ENCODE data around the gene TBC1D16.

TBC1D16 gene

DNA sequence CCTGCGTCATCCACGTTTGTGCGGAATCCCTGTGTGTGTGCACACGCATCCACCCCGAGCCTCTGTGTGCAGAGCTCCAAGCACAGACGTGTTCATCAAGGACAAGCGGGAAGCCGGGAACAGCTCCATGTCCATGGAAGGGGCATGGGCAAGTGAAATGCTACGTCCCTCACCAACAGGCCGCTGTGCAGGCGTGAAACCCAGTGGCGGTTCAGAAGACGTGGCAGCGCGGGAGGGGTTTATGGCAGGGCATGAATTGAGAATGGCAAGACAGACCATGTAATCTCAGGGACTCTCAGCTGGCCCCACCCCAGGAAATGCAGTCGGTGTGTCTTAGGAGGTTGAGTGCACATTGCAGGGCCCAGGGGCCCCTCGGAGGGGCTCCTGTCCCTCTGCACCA, 52.7 kb downstream of the TBC1D16 start:
- Histone ChIP-seq H3K27me3 (ENCODE audit: insufficient read depth, low read length, poor library complexity, severe bottlenecking) (no peaks in the 10 kb centered on the region), H3F3A (ENCODE audit: low read depth) (no peaks in the 10 kb centered on the region), H3K9me3 (ENCODE audit: insufficient read depth, low read depth, low read length) (no peaks in the 10 kb centered on the region), H3K4me2 (ENCODE audit: low read depth, low read length, poor library complexity, severe bottlenecking) (no peak overlapping the region), H4K20me1 (ENCODE audit: insufficient read depth, low read length, poor library complexity, severe bottlenecking) (no peaks in the 10 kb centered on the region), H2AFZ (ENCODE audit: low read length) (no peak overlapping the region), H3K9ac (ENCODE audit: low read depth, low read length, poor library complexity, severe bottlenecking) (no peak overlapping the region), H3K9me2 (replicated peaks; ENCODE audit: low read depth, low read length) (no peaks in the 10 kb centered on the region), H3K79me2 (ENCODE audit: insufficient read depth, low read length) (no peaks in the 10 kb centered on the region), H3K36me3 (ENCODE audit: insufficient read depth, low read length) (no peaks in the 10 kb centered on the region), H3K4me3 (ENCODE audit: low read length, poor library complexity, severe bottlenecking) (no peak overlapping the region), H3K4me1 (ENCODE audit: insufficient read depth, low read length, poor library complexity, severe bottlenecking) (no peaks in the 10 kb centered on the region)
- TF ChIP-seq, protein P1, sequence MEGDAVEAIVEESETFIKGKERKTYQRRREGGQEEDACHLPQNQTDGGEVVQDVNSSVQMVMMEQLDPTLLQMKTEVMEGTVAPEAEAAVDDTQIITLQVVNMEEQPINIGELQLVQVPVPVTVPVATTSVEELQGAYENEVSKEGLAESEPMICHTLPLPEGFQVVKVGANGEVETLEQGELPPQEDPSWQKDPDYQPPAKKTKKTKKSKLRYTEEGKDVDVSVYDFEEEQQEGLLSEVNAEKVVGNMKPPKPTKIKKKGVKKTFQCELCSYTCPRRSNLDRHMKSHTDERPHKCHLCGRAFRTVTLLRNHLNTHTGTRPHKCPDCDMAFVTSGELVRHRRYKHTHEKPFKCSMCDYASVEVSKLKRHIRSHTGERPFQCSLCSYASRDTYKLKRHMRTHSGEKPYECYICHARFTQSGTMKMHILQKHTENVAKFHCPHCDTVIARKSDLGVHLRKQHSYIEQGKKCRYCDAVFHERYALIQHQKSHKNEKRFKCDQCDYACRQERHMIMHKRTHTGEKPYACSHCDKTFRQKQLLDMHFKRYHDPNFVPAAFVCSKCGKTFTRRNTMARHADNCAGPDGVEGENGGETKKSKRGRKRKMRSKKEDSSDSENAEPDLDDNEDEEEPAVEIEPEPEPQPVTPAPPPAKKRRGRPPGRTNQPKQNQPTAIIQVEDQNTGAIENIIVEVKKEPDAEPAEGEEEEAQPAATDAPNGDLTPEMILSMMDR (conservative IDR thresholded peaks at IDR 0.05; ENCODE audit: low read length), result no peak
- no peak for TF ChIP-seq EZH2phosphoT487 (IDR thresholded peaks at IDR 0.05; ENCODE audit: borderline replicate concordance)

DNA sequence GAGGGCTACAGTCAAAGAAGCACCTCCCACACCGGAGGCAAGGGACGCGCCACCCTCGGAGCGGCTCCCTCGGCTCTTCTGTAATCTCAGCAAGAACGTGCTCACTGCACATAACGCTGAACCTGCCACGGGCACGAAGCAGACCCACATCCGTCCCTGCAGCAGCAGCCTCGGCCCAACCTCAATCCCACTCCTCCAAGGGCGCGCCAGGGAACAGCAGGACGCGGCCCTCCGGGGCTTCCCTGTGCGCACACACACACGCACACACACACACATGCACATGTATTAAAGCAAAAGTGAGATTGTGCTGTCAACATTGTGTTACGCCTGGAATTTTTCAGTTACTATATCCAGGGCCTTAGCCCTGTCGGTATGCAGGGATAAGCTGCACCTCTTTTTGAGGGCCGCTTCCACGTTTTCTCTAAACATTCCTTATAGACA, 54.0 kb downstream of the TBC1D16 start:
- no peak overlapping the region for H3K9ac ChIP-seq (ENCODE audit: low read depth, low read length, poor library complexity, severe bottlenecking)
- H3K9me2 ChIP-seq (replicated peaks; ENCODE audit: low read depth, low read length), result no peaks in the 10 kb centered on the region
- H3K4me2 ChIP-seq (ENCODE audit: low read depth, low read length, poor library complexity, severe bottlenecking), result no peak overlapping the region
- TF ChIP-seq, protein P1 (conservative IDR thresholded peaks at IDR 0.05; ENCODE audit: low read length), result no peak
- no peak for TF ChIP-seq EZH2phosphoT487 (IDR thresholded peaks at IDR 0.05; ENCODE audit: borderline replicate concordance)
- no peaks in the 10 kb centered on the region for H3K4me1 ChIP-seq (ENCODE audit: insufficient read depth, low read length, poor library complexity, severe bottlenecking)
- no peaks in the 10 kb centered on the region for H3K36me3 ChIP-seq (ENCODE audit: insufficient read depth, low read length)
- H4K20me1 ChIP-seq (ENCODE audit: insufficient read depth, low read length, poor library complexity, severe bottlenecking), result no peaks in the 10 kb centered on the region
- H2AFZ ChIP-seq (ENCODE audit: low read length), result no peak overlapping the region
- H3F3A ChIP-seq (ENCODE audit: low read depth), result no peaks in the 10 kb centered on the region
- no peaks in the 10 kb centered on the region for H3K27me3 ChIP-seq (ENCODE audit: insufficient read depth, low read length, poor library complexity, severe bottlenecking)
- H3K79me2 ChIP-seq (ENCODE audit: insufficient read depth, low read length), result no peaks in the 10 kb centered on the region
- H3K4me3 ChIP-seq (ENCODE audit: low read length, poor library complexity, severe bottlenecking), result no peak overlapping the region
- no peaks in the 10 kb centered on the region for H3K9me3 ChIP-seq (ENCODE audit: insufficient read depth, low read depth, low read length)

DNA sequence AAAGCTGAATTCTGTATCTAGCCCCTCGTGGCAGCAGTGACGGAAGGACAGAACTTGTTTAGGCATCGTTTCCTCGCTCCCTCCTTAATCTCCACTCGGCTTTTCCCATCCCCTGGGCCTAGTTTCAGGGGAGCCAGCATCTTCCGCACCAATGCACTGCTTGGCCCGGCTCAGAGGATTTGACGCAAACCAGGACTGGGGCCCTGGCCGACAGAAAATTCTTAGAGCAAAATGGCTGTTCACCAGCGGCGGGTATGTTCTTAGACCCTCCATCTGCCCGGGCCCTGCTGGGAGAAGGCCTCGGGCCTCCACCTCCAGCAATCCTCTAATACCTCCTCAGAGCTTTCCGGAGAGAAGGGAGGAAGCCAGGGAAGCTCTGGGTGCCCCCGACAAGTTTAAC, 54.6 kb downstream of the TBC1D16 start:
- Histone ChIP-seq H3K9ac (ENCODE audit: low read depth, low read length, poor library complexity, severe bottlenecking) (no peak overlapping the region), H3K79me2 (ENCODE audit: insufficient read depth, low read length) (no peaks in the 10 kb centered on the region), H3K9me3 (ENCODE audit: insufficient read depth, low read depth, low read length) (no peaks in the 10 kb centered on the region), H3K4me1 (ENCODE audit: insufficient read depth, low read length, poor library complexity, severe bottlenecking) (no peaks in the 10 kb centered on the region), H3K4me2 (ENCODE audit: low read depth, low read length, poor library complexity, severe bottlenecking) (no peak overlapping the region), H4K20me1 (ENCODE audit: insufficient read depth, low read length, poor library complexity, severe bottlenecking) (no peaks in the 10 kb centered on the region), H2AFZ (ENCODE audit: low read length) (no peak overlapping the region), H3K4me3 (ENCODE audit: low read length, poor library complexity, severe bottlenecking) (no peak overlapping the region), H3K27me3 (ENCODE audit: insufficient read depth, low read length, poor library complexity, severe bottlenecking) (no peaks in the 10 kb centered on the region), H3K36me3 (ENCODE audit: insufficient read depth, low read length) (no peaks in the 10 kb centered on the region), H3K9me2 (replicated peaks; ENCODE audit: low read depth, low read length) (no peaks in the 10 kb centered on the region), H3F3A (ENCODE audit: low read depth) (no peaks in the 10 kb centered on the region)
- TF ChIP-seq, protein P1 (conservative IDR thresholded peaks at IDR 0.05; ENCODE audit: low read length), result no peak
- no peak for TF ChIP-seq EZH2phosphoT487 (IDR thresholded peaks at IDR 0.05; ENCODE audit: borderline replicate concordance)

Measured in Loucy (cell line).